K562 treated with DMSO at 1 percent for 12 hours (cell line): ENCODE results near the gene RIC8B. TPM values are rescaled to one million over a fixed set of nuclear protein-coding genes. Genes with fewer than 3 reads are reported as not detected.

Experiments used
- total RNA-seq: library from RNA; unstranded; fragments of 300-600 nt; gene quantifications from 2 replicates; pipeline ENCODE4 v1.2.3, GENCODE V29; 2022; ENCODE audit not compliant: insufficient read depth

Gene RIC8B
- 2.6 and 14.3 TPM in 2 replicates for total RNA-seq

GRCh38 chr12:106774005-106774807 is at the start of gene RIC8B:
Gene RIC8B, plus strand, starts transcription at chr12:106774682. Its CDS starts 64 bp downstream, at chr12:106774746.

Other genes starting within 250 kb of the RIC8B start
- gene RFX4, start 191.7 kb upstream of the RIC8B start, total RNA-seq, result not detected in 2 replicates
- 16.2 and 31.6 TPM in 2 replicates for gene TMEM263, start 181.2 kb downstream of the RIC8B start, total RNA-seq
- 10.7 and 20.9 TPM in 2 replicates for gene MTERF2, start 212.5 kb downstream of the RIC8B start, total RNA-seq